Mammary epithelial cell (primary cell): ENCODE data around the gene TNNC1.

Experiments used
- CTCF ChIP-seq, 2 donors: IDR thresholded peaks in 1 of 2; conservative IDR thresholded peaks in 1 of 2; 2 replicates each; pipeline ENCODE4 v1.5.1; 2011 to 2012; ENCODE audit warnings: inconsistent platforms in 2 of 2, low read length in 2 of 2, mild to moderate bottlenecking in 2 of 2, control low read depth in 1 of 2, low read depth in 1 of 2; ENCODE audit not compliant: insufficient read depth in 1 of 2; ENCODE audit errors: extremely low read depth in 1 of 2
- EZH2 ChIP-seq: IDR thresholded peaks from 2 replicates; pipeline ENCODE4 v1.6.1; 2012; ENCODE audit warnings: low read length, inconsistent platforms, borderline replicate concordance

GRCh38 chr3:52458031-52458760, 4.4 kb upstream of the TNNC1 start:
- TF ChIP-seq EZH2 (no peak), CTCF (conservative IDR thresholded peaks at IDR 0.05 in 1 of 2, IDR thresholded peaks at IDR 0.05 in 1 of 2; ENCODE audit: extremely low read depth in 1 of 2, insufficient read depth in 1 of 2, low read depth in 1 of 2, low read length in 2 of 2) (no peak)
